Hepatocyte (in vitro differentiated cells): ENCODE results near the gene RYR3. TPM values are rescaled to one million over a fixed set of nuclear protein-coding genes. Genes with fewer than 3 reads are reported as not detected.

Experiments
- DNase-seq: peaks from one replicate; pipeline ENCODE4 v3.0.0-alpha.2; 2016; ENCODE audit warnings: low spot score
- H2AFZ ChIP-seq: fragments of 200-600 bp; sonication (generic); 2 replicates; pipeline ENCODE4 v1.6.0; 2016; ENCODE audit warnings: antibody characterized with exemption, mild to moderate bottlenecking
- H3K27ac ChIP-seq: fragments of 200-600 bp; sonication (generic); 2 replicates; pipeline ENCODE4 v1.5.1; 2016; ENCODE audit warnings: mild to moderate bottlenecking
- H3K27me3 ChIP-seq: fragments of 200-600 bp; sonication (generic); 2 replicates; pipeline ENCODE4 v1.6.1; 2016
- H3K36me3 ChIP-seq: fragments of 200-600 bp; sonication (generic); replicated peaks from 2 replicates; pipeline ENCODE4 v1.5.1; 2016; ENCODE audit warnings: low read depth; ENCODE audit not compliant: insufficient read depth
- H3K4me1 ChIP-seq: fragments of 200-600 bp; sonication (generic); 2 replicates; pipeline ENCODE4 v1.5.1; 2016; ENCODE audit warnings: mild to moderate bottlenecking, moderate library complexity; ENCODE audit not compliant: insufficient read depth
- H3K4me2 ChIP-seq: fragments of 200-600 bp; sonication (generic); 2 replicates; pipeline ENCODE4 v1.6.0; 2016
- H3K4me3 ChIP-seq: fragments of 200-600 bp; sonication (generic); 2 replicates; pipeline ENCODE4 v1.5.1; 2016; ENCODE audit warnings: mild to moderate bottlenecking
- H3K79me2 ChIP-seq: fragments of 200-600 bp; sonication (generic); 2 replicates; pipeline ENCODE4 v1.6.0; 2017; ENCODE audit warnings: mild to moderate bottlenecking
- H3K9me2 ChIP-seq: fragments of 200-600 bp; sonication (generic); replicated peaks from 2 replicates; pipeline ENCODE4 v1.6.0; 2017; ENCODE audit warnings: mild to moderate bottlenecking; ENCODE audit not compliant: insufficient read depth
- H3K9me3 ChIP-seq: fragments of 200-600 bp; sonication (generic); 2 replicates; pipeline ENCODE4 v1.5.1; 2016; ENCODE audit warnings: low read depth, mild to moderate bottlenecking
- H4K20me1 ChIP-seq: fragments of 200-600 bp; sonication (generic); 2 replicates; pipeline ENCODE4 v1.6.0; 2016; ENCODE audit warnings: mild to moderate bottlenecking; ENCODE audit not compliant: insufficient read depth, poor library complexity, severe bottlenecking
- CTCF ChIP-seq: fragments of 200-600 bp; sonication (generic); IDR thresholded peaks from 2 replicates; pipeline ENCODE4 v1.5.1; 2016; ENCODE audit warnings: antibody characterized with exemption, mild to moderate bottlenecking; ENCODE audit not compliant: poor library complexity
- EZH2 ChIP-seq: fragments of 200-600 bp; sonication (generic); IDR thresholded peaks from 2 replicates; pipeline ENCODE4 v1.6.1; 2016; ENCODE audit warnings: antibody characterized with exemption, mild to moderate bottlenecking, borderline replicate concordance
- EZH2phosphoT487 ChIP-seq: fragments of 200-600 bp; sonication (generic); IDR thresholded peaks from one replicate; pipeline ENCODE4 v1.6.1; 2018; ENCODE audit warnings: antibody characterized with exemption, mild to moderate bottlenecking, low read depth, moderate library complexity; ENCODE audit not compliant: unreplicated experiment, severe bottlenecking
- WGBS: methylation state at CpG from one replicate; pipeline ENCODE4 v1.1.6; 2016; ENCODE audit warnings: low lambda C conversion rate; ENCODE audit errors: missing lambda C conversion rate; 5-methylcytosine and 5-hydroxymethylcytosine counted together
- polyA plus RNA-seq: library from polyadenylated mRNA; unstranded; fragments of >200 nt; fragmentation: Nextera tagmentation; extraction: Ambion mirVana; gene quantifications from 2 replicates; pipeline ENCODE4 v1.2.1, GENCODE V29; 2016
- total RNA-seq: library from RNA; depleted of rRNA; stranded (reverse); fragments of >200 nt; gene quantifications from 2 replicates; pipeline ENCODE4 v1.2.3, GENCODE V29; 2014

The RYR3 gene
- total and polyA plus RNA-seq, 2 experiments from 2014 or later, result 0.36 to 0.37 TPM

DNA sequence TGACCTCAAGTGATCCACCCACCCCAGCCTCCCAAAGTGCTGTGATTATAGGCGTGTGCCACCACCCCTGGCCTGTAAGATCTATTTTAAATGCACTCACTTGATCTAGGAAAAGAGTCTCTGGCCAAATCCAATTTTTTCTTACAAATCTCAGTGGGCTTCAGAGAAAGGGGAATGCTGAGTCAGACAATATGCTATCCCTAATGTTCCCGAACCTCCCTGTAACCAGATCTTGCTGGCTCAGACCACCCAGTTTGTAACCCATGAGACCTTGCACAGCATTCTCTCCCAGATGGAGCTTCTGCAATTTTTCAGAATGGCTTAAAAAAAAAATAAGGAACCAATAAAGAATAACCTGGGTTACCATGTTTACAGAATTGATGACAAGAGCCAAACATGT is 205.8 kb downstream of the RYR3 start:
- DNase-seq, result no peak
- H3K9me3 ChIP-seq, result no peaks in the 10 kb centered on the region
- peaks cover 3% of the 10 kb centered on the region for H3K27me3 ChIP-seq
- no peak overlapping the region for H2AFZ ChIP-seq
- H3K27ac ChIP-seq, result no peak overlapping the region
- TF ChIP-seq EZH2, result no peak
- no peak for TF ChIP-seq CTCF
- no peak for TF ChIP-seq EZH2phosphoT487
- no peak overlapping the region for H3K4me2 ChIP-seq
- H3K4me3 ChIP-seq, result no peak overlapping the region
- 66% methylated on average over 2 of the region's 2 CpGs for WGBS
- H3K4me1 ChIP-seq, result no peaks in the 10 kb centered on the region
- H3K9me2 ChIP-seq, result no peaks in the 10 kb centered on the region
- no peaks in the 10 kb centered on the region for H3K79me2 ChIP-seq
- no peaks in the 10 kb centered on the region for H4K20me1 ChIP-seq
- no peaks in the 10 kb centered on the region for H3K36me3 ChIP-seq

GRCh38 chr15:33517944-33518343 is 207.2 kb downstream of the RYR3 start:
- Histone ChIP-seq H4K20me1 (no peaks in the 10 kb centered on the region), H3K4me2 (no peak overlapping the region), H3K9me3 (no peaks in the 10 kb centered on the region), H3K4me3 (no peak overlapping the region), H3K4me1 (no peaks in the 10 kb centered on the region), H3K27ac (no peak overlapping the region), H3K9me2 (no peaks in the 10 kb centered on the region), H3K27me3 (peaks cover 3% of the 10 kb centered on the region), H2AFZ (no peak overlapping the region), H3K36me3 (no peaks in the 10 kb centered on the region), H3K79me2 (no peaks in the 10 kb centered on the region)
- TF ChIP-seq CTCF (no peak), EZH2phosphoT487 (no peak), EZH2 (no peak)
- WGBS, result 75% methylated on average over 2 of the region's 2 CpGs
- no peak for DNase-seq

GRCh38 chr15:33518421-33518820 is 207.7 kb downstream of the RYR3 start:
- no peak for DNase-seq
- no peak overlapping the region for H3K4me3 ChIP-seq
- H3K27ac ChIP-seq, result no peak overlapping the region
- H3K36me3 ChIP-seq, result no peaks in the 10 kb centered on the region
- peaks cover under 1% of the 10 kb centered on the region for H3K27me3 ChIP-seq
- no peak overlapping the region for H2AFZ ChIP-seq
- 86% methylated on average over 8 of the region's 8 CpGs for WGBS
- H3K9me2 ChIP-seq, result no peaks in the 10 kb centered on the region
- no peak for TF ChIP-seq EZH2
- TF ChIP-seq CTCF, result no peak
- no peak for TF ChIP-seq EZH2phosphoT487
- H3K4me2 ChIP-seq, result no peak overlapping the region
- no peaks in the 10 kb centered on the region for H3K4me1 ChIP-seq
- H4K20me1 ChIP-seq, result no peaks in the 10 kb centered on the region
- H3K9me3 ChIP-seq, result no peaks in the 10 kb centered on the region
- no peaks in the 10 kb centered on the region for H3K79me2 ChIP-seq

DNA sequence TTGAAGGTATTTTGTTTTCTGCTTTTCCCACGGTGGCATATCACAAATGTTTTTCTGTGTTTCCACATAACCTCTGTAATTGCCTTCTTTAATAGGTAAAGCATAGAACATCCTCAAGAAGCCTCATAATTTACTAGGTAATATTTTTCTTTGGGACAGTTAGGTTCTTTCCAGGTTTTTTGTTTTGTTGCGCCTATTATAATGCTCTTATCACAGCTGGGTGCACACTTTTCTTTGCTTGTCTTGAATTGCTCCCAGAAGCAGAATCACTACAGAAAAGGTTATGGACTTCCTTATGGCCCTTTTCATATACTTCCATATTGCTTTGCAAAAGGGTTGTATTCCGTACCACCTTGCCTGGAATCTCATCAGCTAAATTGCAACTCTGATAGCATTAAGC is 213.5 kb downstream of the RYR3 start:
- DNase-seq, result no peak
- H2AFZ ChIP-seq, result no peak overlapping the region
- no peaks in the 10 kb centered on the region for H4K20me1 ChIP-seq
- no peaks in the 10 kb centered on the region for H3K9me2 ChIP-seq
- no peaks in the 10 kb centered on the region for H3K27me3 ChIP-seq
- no peak overlapping the region for H3K27ac ChIP-seq
- H3K4me3 ChIP-seq, result no peak overlapping the region
- no peaks in the 10 kb centered on the region for H3K36me3 ChIP-seq
- TF ChIP-seq EZH2 (no peak), CTCF (no peak), EZH2phosphoT487 (no peak)
- H3K4me2 ChIP-seq, result no peak overlapping the region
- no peaks in the 10 kb centered on the region for H3K79me2 ChIP-seq
- H3K4me1 ChIP-seq, result no peaks in the 10 kb centered on the region
- no peaks in the 10 kb centered on the region for H3K9me3 ChIP-seq
- WGBS, result 80% methylated on average over 3 of the region's 3 CpGs
